Measurements from ENCODE around the gene KRT13.

DNA sequence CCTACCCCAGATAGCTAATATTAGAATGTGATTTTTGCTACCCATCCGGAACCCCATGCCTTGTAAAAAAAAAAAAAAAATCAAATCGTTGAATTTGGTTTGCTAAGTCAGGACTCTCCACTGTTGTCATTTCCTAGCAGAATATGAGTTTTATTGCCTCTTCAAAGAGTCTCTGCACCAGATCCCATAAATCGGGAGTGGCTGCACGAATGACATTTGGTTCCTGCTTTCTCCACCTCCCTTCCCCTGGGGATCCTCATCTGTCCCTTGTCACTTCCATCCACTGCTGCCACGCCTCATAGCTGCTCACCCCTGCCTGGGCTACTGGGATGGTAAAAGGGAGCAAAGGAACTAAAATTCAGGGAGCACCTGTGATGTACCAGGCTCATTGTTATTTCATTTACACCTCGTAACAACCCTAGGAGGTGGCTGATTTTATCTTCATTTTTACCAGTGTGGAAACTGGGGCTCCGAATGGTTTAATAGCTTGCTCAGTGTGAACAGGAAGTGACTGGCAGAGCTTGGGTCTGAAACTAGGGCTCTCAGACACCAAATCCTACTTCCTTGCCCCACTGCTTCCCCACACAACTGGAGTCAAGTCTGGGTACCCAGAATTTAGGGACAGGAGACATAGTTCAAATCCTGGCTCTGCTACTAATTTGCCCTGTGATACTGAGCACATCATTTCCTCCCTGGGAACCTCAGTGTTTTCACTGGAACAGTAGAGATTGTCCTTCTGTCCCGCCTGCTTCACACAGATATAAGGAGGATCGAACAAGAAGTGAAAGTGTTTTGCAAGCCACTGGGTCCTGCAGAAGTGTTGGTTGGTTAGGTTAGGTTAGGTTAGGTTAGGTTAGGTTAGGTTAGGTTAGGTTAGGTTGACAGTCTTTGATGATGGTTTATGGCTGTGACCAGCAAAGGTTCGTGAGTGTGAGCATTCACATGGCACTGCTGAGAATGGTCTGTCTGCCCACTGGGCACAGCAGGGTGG lies 15.1 kb downstream of the KRT13 start:
- TF ChIP-seq, protein P1, sequence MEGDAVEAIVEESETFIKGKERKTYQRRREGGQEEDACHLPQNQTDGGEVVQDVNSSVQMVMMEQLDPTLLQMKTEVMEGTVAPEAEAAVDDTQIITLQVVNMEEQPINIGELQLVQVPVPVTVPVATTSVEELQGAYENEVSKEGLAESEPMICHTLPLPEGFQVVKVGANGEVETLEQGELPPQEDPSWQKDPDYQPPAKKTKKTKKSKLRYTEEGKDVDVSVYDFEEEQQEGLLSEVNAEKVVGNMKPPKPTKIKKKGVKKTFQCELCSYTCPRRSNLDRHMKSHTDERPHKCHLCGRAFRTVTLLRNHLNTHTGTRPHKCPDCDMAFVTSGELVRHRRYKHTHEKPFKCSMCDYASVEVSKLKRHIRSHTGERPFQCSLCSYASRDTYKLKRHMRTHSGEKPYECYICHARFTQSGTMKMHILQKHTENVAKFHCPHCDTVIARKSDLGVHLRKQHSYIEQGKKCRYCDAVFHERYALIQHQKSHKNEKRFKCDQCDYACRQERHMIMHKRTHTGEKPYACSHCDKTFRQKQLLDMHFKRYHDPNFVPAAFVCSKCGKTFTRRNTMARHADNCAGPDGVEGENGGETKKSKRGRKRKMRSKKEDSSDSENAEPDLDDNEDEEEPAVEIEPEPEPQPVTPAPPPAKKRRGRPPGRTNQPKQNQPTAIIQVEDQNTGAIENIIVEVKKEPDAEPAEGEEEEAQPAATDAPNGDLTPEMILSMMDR (IDR thresholded peaks at IDR 0.05; ENCODE audit: low read length), result no peak
- TF ChIP-seq EZH2 (IDR thresholded peaks at IDR 0.05; ENCODE audit: borderline replicate concordance, low read length), result no peak

Data from OCI-LY1 (cell line).